ENCODE data around the gene JUP. TPM values are rescaled to one million over a fixed set of nuclear protein-coding genes. Genes with fewer than 3 reads are reported as not detected.

Gene JUP
- total RNA-seq, 1 donor from 2014 or later = 0.14 TPM

- intact Hi-C loops (cut with micrococcal nuclease) = no loop called here
- no peak overlapping the region for H3K27ac Mint-ChIP-seq
- no peak for DNase-seq
- H3K27me3 Mint-ChIP-seq = no peaks in the 10 kb centered on the region
- no peak overlapping the region for H3K4me3 Mint-ChIP-seq
- H3K4me1 Mint-ChIP-seq = peaks cover 4% of the 10 kb centered on the region
- H3K9me3 Mint-ChIP-seq = no peaks in the 10 kb centered on the region
- no peaks in the 10 kb centered on the region for H3K36me3 Mint-ChIP-seq (ENCODE audit: low read depth)
These were observed 12.9 kb upstream of the JUP start for GRCh38 chr17:41799366-41799765.

GRCh38 chr17:41797377-41797776 is 10.9 kb upstream of the JUP start:
- Mint-ChIP-seq H3K4me1 (peaks cover 4% of the 10 kb centered on the region), H3K27me3 (no peaks in the 10 kb centered on the region), H3K36me3 (ENCODE audit: low read depth) (no peaks in the 10 kb centered on the region), H3K9me3 (no peaks in the 10 kb centered on the region), H3K4me3 (no peak overlapping the region), H3K27ac (no peak overlapping the region)
- DNase-seq = no peak
- intact Hi-C loops (cut with micrococcal nuclease) = no loop called here

- Mint-ChIP-seq H3K27ac (no peak overlapping the region), H3K9me3 (no peaks in the 10 kb centered on the region), H3K27me3 (no peaks in the 10 kb centered on the region), H3K36me3 (ENCODE audit: low read depth) (no peaks in the 10 kb centered on the region), H3K4me1 (no peaks in the 10 kb centered on the region), H3K4me3 (no peak overlapping the region)
- intact Hi-C loops (cut with micrococcal nuclease) = no loop called here
- no peak for DNase-seq
These were observed 9.8 kb upstream of the JUP start for GRCh38 chr17:41796121-41796895.

- no peaks in the 10 kb centered on the region for H3K9me3 Mint-ChIP-seq
- intact Hi-C loops (cut with micrococcal nuclease) = no loop called here
- no peaks in the 10 kb centered on the region for H3K36me3 Mint-ChIP-seq (ENCODE audit: low read depth)
- H3K4me1 Mint-ChIP-seq = no peaks in the 10 kb centered on the region
- no peak for DNase-seq
- H3K27me3 Mint-ChIP-seq = no peaks in the 10 kb centered on the region
- H3K4me3 Mint-ChIP-seq = no peak overlapping the region
- H3K27ac Mint-ChIP-seq = no peak overlapping the region
These were observed 8.0 kb upstream of the JUP start for GRCh38 chr17:41794540-41794975.

GRCh38 chr17:41793784-41794539 is 7.5 kb upstream of the JUP start:
- Mint-ChIP-seq H3K27ac (no peak overlapping the region), H3K27me3 (peaks cover 1% of the 10 kb centered on the region), H3K36me3 (ENCODE audit: low read depth) (no peaks in the 10 kb centered on the region), H3K4me3 (no peak overlapping the region), H3K4me1 (no peaks in the 10 kb centered on the region), H3K9me3 (no peaks in the 10 kb centered on the region)
- intact Hi-C loops (cut with micrococcal nuclease) = no loop called here
- no peak for DNase-seq

- H3K27me3 Mint-ChIP-seq = peaks cover 5% of the 10 kb centered on the region
- H3K36me3 Mint-ChIP-seq (ENCODE audit: low read depth) = no peaks in the 10 kb centered on the region
- no peaks in the 10 kb centered on the region for H3K4me1 Mint-ChIP-seq
- H3K27ac Mint-ChIP-seq = no peak overlapping the region
- no peak for DNase-seq
- no peak overlapping the region for H3K4me3 Mint-ChIP-seq
- intact Hi-C loops (cut with micrococcal nuclease) = no loop called here
- H3K9me3 Mint-ChIP-seq = no peaks in the 10 kb centered on the region
These were observed 6.6 kb upstream of the JUP start for GRCh38 chr17:41792845-41793783.

- intact Hi-C loops (cut with micrococcal nuclease) = loop anchor here (5.0 kb wide), 1 partner anchor 50 kb away; no protein-coding TSS in a partner anchor
- no peak overlapping the region for H3K27ac Mint-ChIP-seq
- no peak for DNase-seq
These were observed 509 bp upstream of the JUP start for GRCh38 chr17:41787021-41787418.

GRCh38 chr17:41785859-41786226 is 668 bp downstream of the JUP start:
- H3K36me3 Mint-ChIP-seq (ENCODE audit: low read depth) = no peaks in the 10 kb centered on the region
- peaks cover 39% of the 10 kb centered on the region for H3K27me3 Mint-ChIP-seq
- peak overlapping the region; percentile 39 for H3K4me3 Mint-ChIP-seq
- no peak for DNase-seq
- no peak overlapping the region for H3K27ac Mint-ChIP-seq
- peaks cover 8% of the 10 kb centered on the region for H3K4me1 Mint-ChIP-seq
- intact Hi-C loops (cut with micrococcal nuclease) = loop anchor here (5.0 kb wide), 1 partner anchor 49 kb away; no protein-coding TSS in a partner anchor
- H3K9me3 Mint-ChIP-seq = no peaks in the 10 kb centered on the region

More at GRCh38 chr17:41787021-41787418, 509 bp upstream of the JUP start:
- H3K27me3 Mint-ChIP-seq = peaks cover 37% of the 10 kb centered on the region
- H3K9me3 Mint-ChIP-seq = no peaks in the 10 kb centered on the region
- H3K36me3 Mint-ChIP-seq (ENCODE audit: low read depth) = no peaks in the 10 kb centered on the region
- peak overlapping the region; percentile 62 for H3K4me3 Mint-ChIP-seq
- H3K4me1 Mint-ChIP-seq = peaks cover 8% of the 10 kb centered on the region

- H3K4me1 Mint-ChIP-seq = peaks cover 8% of the 10 kb centered on the region
- peak overlapping the region; percentile 39 for H3K4me3 Mint-ChIP-seq
- H3K27me3 Mint-ChIP-seq = peaks cover 39% of the 10 kb centered on the region
- H3K36me3 Mint-ChIP-seq (ENCODE audit: low read depth) = no peaks in the 10 kb centered on the region
- intact Hi-C loops (cut with micrococcal nuclease) = loop anchor here (5.0 kb wide), 1 partner anchor 48 kb away; no protein-coding TSS in a partner anchor
- no peak overlapping the region for H3K27ac Mint-ChIP-seq
- DNase-seq = no peak
- no peaks in the 10 kb centered on the region for H3K9me3 Mint-ChIP-seq
These were observed 1.2 kb downstream of the JUP start for GRCh38 chr17:41785091-41785858.

GRCh38 chr17:41784207-41784744 is 2.2 kb downstream of the JUP start:
- peaks cover 39% of the 10 kb centered on the region for H3K27me3 Mint-ChIP-seq
- DNase-seq = no peak
- intact Hi-C loops (cut with micrococcal nuclease) = no loop called here

GRCh38 chr17:41782142-41782541 is 4.4 kb downstream of the JUP start:
- Mint-ChIP-seq H3K27ac (no peak overlapping the region), H3K4me3 (no peak overlapping the region), H3K4me1 (peaks cover 8% of the 10 kb centered on the region), H3K27me3 (peaks cover 28% of the 10 kb centered on the region), H3K36me3 (ENCODE audit: low read depth) (no peaks in the 10 kb centered on the region), H3K9me3 (no peaks in the 10 kb centered on the region)
- intact Hi-C loops (cut with micrococcal nuclease) = no loop called here
- DNase-seq = no peak

More at GRCh38 chr17:41784207-41784744, 2.2 kb downstream of the JUP start:
- no peaks in the 10 kb centered on the region for H3K9me3 Mint-ChIP-seq
- H3K4me1 Mint-ChIP-seq = peaks cover 8% of the 10 kb centered on the region
- H3K4me3 Mint-ChIP-seq = peak overlapping the region; percentile 39
- H3K36me3 Mint-ChIP-seq (ENCODE audit: low read depth) = no peaks in the 10 kb centered on the region
- H3K27ac Mint-ChIP-seq = no peak overlapping the region

GRCh38 chr17:41781404-41782110 is 5.0 kb downstream of the JUP start:
- intact Hi-C loops (cut with micrococcal nuclease) = no loop called here
- H3K27ac Mint-ChIP-seq = no peak overlapping the region
- H3K4me3 Mint-ChIP-seq = no peak overlapping the region
- H3K36me3 Mint-ChIP-seq (ENCODE audit: low read depth) = no peaks in the 10 kb centered on the region
- peaks cover 5% of the 10 kb centered on the region for H3K4me1 Mint-ChIP-seq
- DNase-seq = no peak
- H3K27me3 Mint-ChIP-seq = peaks cover 23% of the 10 kb centered on the region
- H3K9me3 Mint-ChIP-seq = no peaks in the 10 kb centered on the region

All from activated CD4-positive, alpha-beta T cell treated with anti-CD3 and anti-CD28 coated beads, Interleukin-2, amount 10 ng/mL, durations not matched to agents 24 days and 14 days (primary cell).